Stomach (tissue), 9 donors: ENCODE results near the gene IGIP. TPM values are rescaled to one million over a fixed set of nuclear protein-coding genes. Genes with fewer than 3 reads are reported as not detected.

ENCODE experiments used
- DNase-seq, 2 donors: peaks; one replicate each; pipeline versions ENCODE4 v3.0.0 to v3.0.0-alpha.2; 2013 to 2019
- H3K27ac ChIP-seq, 5 donors: fragments of 200-600 bp in 4 of 5; sonication (generic) in 4 of 5; one replicate each; pipeline ENCODE4 v1.5.1; 2013 to 2019; ENCODE audit warnings: mild to moderate bottlenecking in 1 of 5, moderate library complexity in 1 of 5
- H3K27me3 ChIP-seq, 3 donors: fragments of 200-600 bp; sonication (generic); one replicate each; pipeline ENCODE4 v1.5.1; 2017 to 2019; ENCODE audit warnings: mixed run types in 1 of 3
- H3K36me3 ChIP-seq, 4 donors: fragments of 200-600 bp; sonication (generic); 1 replicate in 3 of 4; 2 replicates in 1 of 4; pipeline ENCODE4 v1.5.1; 2016 to 2019
- H3K4me1 ChIP-seq, 4 donors: fragments of 200-600 bp; sonication (generic); one replicate each; pipeline ENCODE4 v1.5.1; 2016 to 2019
- H3K4me3 ChIP-seq, 4 donors: fragments of 200-600 bp; sonication (generic) in 3 of 4; one replicate each; pipeline ENCODE4 v1.5.1; 2016 to 2019; ENCODE audit warnings: mild to moderate bottlenecking in 1 of 4
- H3K9me3 ChIP-seq, 4 donors: fragments of 200-600 bp; sonication (generic); one replicate each; pipeline ENCODE4 v1.5.1; 2016 to 2019
- CTCF ChIP-seq, 7 experiments: fragments of 450-650 bp in 4 of 7; fragments of 200-600 bp in 3 of 7; sonication (generic) in 3 of 7; IDR thresholded peaks; one replicate each; pipeline ENCODE4 v1.5.1; 2016 to 2019; ENCODE audit warnings: antibody characterized with exemption in 7 of 7, control low read depth in 2 of 7, mild to moderate bottlenecking in 1 of 7
- EP300 ChIP-seq: sonication (generic); formaldehyde crosslinking; IDR thresholded peaks from one replicate; pipeline ENCODE4 v1.6.1; 2017; ENCODE audit warnings: antibody characterized with exemption
- POLR2A ChIP-seq, 4 donors: fragments of 450-650 bp; IDR thresholded peaks; one replicate each; pipeline ENCODE4 v1.6.1; 2016; ENCODE audit warnings: antibody characterized with exemption in 4 of 4, control low read depth in 2 of 4, mild to moderate bottlenecking in 1 of 4, moderate library complexity in 1 of 4
- POLR2AphosphoS5 ChIP-seq, 3 donors: sonication (generic); formaldehyde crosslinking; IDR thresholded peaks; one replicate each; pipeline ENCODE4 v1.6.1; 2016; ENCODE audit warnings: antibody characterized with exemption in 3 of 3
- WGBS, 5 donors: extraction: QIAGEN DNeasy Blood & Tissue Kit in 3 of 5; methylation state at CpG; one replicate each; pipeline versions ENCODE4 v1.1.5 to v1.1.7; 2013 to 2018; 5-methylcytosine and 5-hydroxymethylcytosine counted together
- intact Hi-C: fragments of 100-400 bp; cut with DNase I; formaldehyde crosslinking; loops from one replicate; pipeline ENCODE4 v1.15.1; 2023; ENCODE audit warnings: low total_unique reads
- polyA plus RNA-seq, 3 donors: library from polyadenylated mRNA; stranded (reverse); fragments of 200-250 nt; gene quantifications; one replicate each; pipeline ENCODE4 v1.2.3, GENCODE V29; 2013
- total RNA-seq, 5 donors: library from RNA; depleted of rRNA; stranded (reverse); fragments of >200 nt; gene quantifications; one replicate each; pipeline versions ENCODE4 v1.1.0 to v1.2.3, GENCODE V29; 2014 to 2016
- donor health status: healthy with polysubstance abuse.
- donor health status: Bipolar disorder and iron deficiency.
- donor health status: healthy.

IGIP gene
- total and polyA plus RNA-seq, 8 donors: 1.8 to 29.5 (median 6.4) TPM

GRCh38 chr5:140172483-140172882, 46.7 kb downstream of the IGIP start:
- H3K27ac ChIP-seq: peak overlapping the region in 1 of 5 donors; percentile 32
- H3K4me1 ChIP-seq: peaks cover 17 to 49% (median 28%) of the 10 kb centered on the region in 4 donors
- H3K36me3 ChIP-seq: no peaks in the 10 kb centered on the region
- no peak overlapping the region for H3K4me3 ChIP-seq
- 26 to 64% (median 48%) methylated on average over 2 of the region's 2 CpGs for WGBS, 5 donors
- no peak for DNase-seq
- intact Hi-C loops: no loop called here
- TF ChIP-seq CTCF (IDR thresholded peaks at IDR 0.05) (no peak), POLR2A (IDR thresholded peaks at IDR 0.05) (no peak), EP300 (no peak), POLR2AphosphoS5 (IDR thresholded peaks at IDR 0.05) (no peak)
- H3K9me3 ChIP-seq: no peaks in the 10 kb centered on the region
- no peaks in the 10 kb centered on the region for H3K27me3 ChIP-seq

- intact Hi-C loops: no loop called here
- no peak for DNase-seq
- Histone ChIP-seq H3K4me3 (peak overlapping the region in 1 of 4 donors; percentile 70), H3K27me3 (no peaks in the 10 kb centered on the region), H3K27ac (peak overlapping the region in 4 of 5 donors; percentile 99 to 100 (median 100)), H3K4me1 (peaks cover 24 to 49% (median 37%) of the 10 kb centered on the region in 4 donors), H3K36me3 (no peaks in the 10 kb centered on the region), H3K9me3 (no peaks in the 10 kb centered on the region)
- TF ChIP-seq POLR2AphosphoS5 (IDR thresholded peaks at IDR 0.05) (no peak), EP300 (no peak), CTCF (IDR thresholded peaks at IDR 0.05) (no peak), POLR2A (IDR thresholded peaks at IDR 0.05) (no peak)
- 72 to 79% (median 78%) methylated on average over 2 of the region's 2 CpGs for WGBS, 5 donors
Measured at GRCh38 chr5:140174014-140174413, 48.3 kb downstream of the IGIP start.

GRCh38 chr5:140174465-140175366, 49.0 kb downstream of the IGIP start, which contains the start of gene CYSTM1:
Gene CYSTM1 (plus strand): TSS chr5:140175188. CDS start chr5:140194466, 19,278 bp downstream.
- Histone ChIP-seq H3K27ac (peak within 1 kb of the TSS; percentile 95 to 100 (median 100)), H3K4me3 (peak within 1 kb of the TSS; percentile 70 to 100 (median 82)), H3K27me3 (no peaks in the 10 kb centered on the region), H3K36me3 (no peaks in the 10 kb centered on the region), H3K9me3 (no peaks in the 10 kb centered on the region), H3K4me1 (peaks cover 23 to 49% (median 38%) of the 10 kb centered on the region in 4 donors)
- TF ChIP-seq EP300 (no peak), CTCF (IDR thresholded peaks at IDR 0.05) (no peak), POLR2AphosphoS5 (IDR thresholded peaks at IDR 0.05) (peak; percentile 96 to 97 (median 96)), POLR2A (IDR thresholded peaks at IDR 0.05) (peak in 2 of 4 donors; percentile 90 to 91)
- 1 to 18% (median 2%) methylated on average over 4 to 61 of the region's 61 CpGs for WGBS, 5 donors
- intact Hi-C loops: no loop called here
- DNase-seq: peak; percentile 99

GRCh38 chr5:140175367-140176030, 49.8 kb downstream of the IGIP start:
- intact Hi-C loops: no loop called here
- peak; percentile 74 to 90 for DNase-seq
- Histone ChIP-seq H3K27me3 (no peaks in the 10 kb centered on the region), H3K27ac (peak overlapping the region; percentile 95 to 100 (median 100)), H3K4me3 (peak overlapping the region; percentile 70 to 100 (median 82)), H3K36me3 (no peaks in the 10 kb centered on the region), H3K4me1 (peaks cover 27 to 55% (median 45%) of the 10 kb centered on the region in 4 donors), H3K9me3 (no peaks in the 10 kb centered on the region)
- TF ChIP-seq CTCF (IDR thresholded peaks at IDR 0.05) (peak in 1 of 7 experiments; percentile 20), POLR2AphosphoS5 (IDR thresholded peaks at IDR 0.05) (peak in 2 of 3 donors; percentile 15 to 52), EP300 (no peak)
- 0 to 1% (median 0%) methylated on average over 41 to 58 of the region's 58 CpGs for WGBS, 5 donors
